ENCODE data around the gene ANO1. TPM values are rescaled to one million over a fixed set of nuclear protein-coding genes. Genes with fewer than 3 reads are reported as not detected.

ANO1 gene
- total RNA-seq, 3 donors from 2014 or later (not counting 1 experiment from before 2014, with no cell fraction given), result not detected

DNA sequence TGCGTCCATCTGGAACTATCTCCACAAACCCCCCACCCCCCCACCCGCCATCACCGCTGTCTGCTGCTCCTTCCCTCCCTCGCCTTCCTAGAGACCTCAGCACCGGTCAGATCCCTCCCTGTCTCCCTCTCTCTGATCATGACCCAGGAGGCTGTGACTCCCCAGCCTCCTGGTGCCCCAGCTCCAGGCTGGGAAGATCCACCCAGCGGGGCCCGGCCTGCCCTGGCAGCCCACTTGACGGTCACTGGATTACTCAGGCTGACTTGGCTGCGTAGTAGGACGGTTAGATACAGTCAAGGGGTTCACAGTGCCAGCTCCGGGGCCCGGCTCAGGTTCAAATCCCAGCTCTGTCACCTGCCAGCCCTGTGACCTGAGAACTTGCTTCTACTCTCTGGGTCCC, 59.3 kb downstream of the ANO1 start:
- DNase-seq, result no peak
- TF ChIP-seq, protein P1, sequence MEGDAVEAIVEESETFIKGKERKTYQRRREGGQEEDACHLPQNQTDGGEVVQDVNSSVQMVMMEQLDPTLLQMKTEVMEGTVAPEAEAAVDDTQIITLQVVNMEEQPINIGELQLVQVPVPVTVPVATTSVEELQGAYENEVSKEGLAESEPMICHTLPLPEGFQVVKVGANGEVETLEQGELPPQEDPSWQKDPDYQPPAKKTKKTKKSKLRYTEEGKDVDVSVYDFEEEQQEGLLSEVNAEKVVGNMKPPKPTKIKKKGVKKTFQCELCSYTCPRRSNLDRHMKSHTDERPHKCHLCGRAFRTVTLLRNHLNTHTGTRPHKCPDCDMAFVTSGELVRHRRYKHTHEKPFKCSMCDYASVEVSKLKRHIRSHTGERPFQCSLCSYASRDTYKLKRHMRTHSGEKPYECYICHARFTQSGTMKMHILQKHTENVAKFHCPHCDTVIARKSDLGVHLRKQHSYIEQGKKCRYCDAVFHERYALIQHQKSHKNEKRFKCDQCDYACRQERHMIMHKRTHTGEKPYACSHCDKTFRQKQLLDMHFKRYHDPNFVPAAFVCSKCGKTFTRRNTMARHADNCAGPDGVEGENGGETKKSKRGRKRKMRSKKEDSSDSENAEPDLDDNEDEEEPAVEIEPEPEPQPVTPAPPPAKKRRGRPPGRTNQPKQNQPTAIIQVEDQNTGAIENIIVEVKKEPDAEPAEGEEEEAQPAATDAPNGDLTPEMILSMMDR (IDR thresholded peaks at IDR 0.05), result no peak
- Mint-ChIP-seq H3K9me3 (no peaks in the 10 kb centered on the region), H3K27ac (no peak overlapping the region), H3K36me3 (no peaks in the 10 kb centered on the region), H3K4me3 (no peak overlapping the region), H3K27me3 (ENCODE audit: low read depth in 2 of 2) (peaks cover 15 to 26% of the 10 kb centered on the region in 2 donors), H3K4me1 (no peaks in the 10 kb centered on the region)
- ATAC-seq, result no peak
- Histone ChIP-seq H3K4me3 (ENCODE audit: low read length) (no peak overlapping the region), H3K27ac (ENCODE audit: low read length) (no peak overlapping the region), H3K4me1 (ENCODE audit: control insufficient read depth, insufficient read depth, low read length) (no peaks in the 10 kb centered on the region), H3K36me3 (ENCODE audit: control insufficient read depth, insufficient read depth, low read length) (no peaks in the 10 kb centered on the region), H3K9me3 (ENCODE audit: control insufficient read depth, insufficient read depth, low read length) (no peaks in the 10 kb centered on the region), H3K27me3 (ENCODE audit: control insufficient read depth, insufficient read depth, low read length) (peaks cover 5% of the 10 kb centered on the region)
- WGBS (ENCODE audit: insufficient coverage), result 91% methylated on average over 10 of the region's 12 CpGs
- intact Hi-C loops (cut with micrococcal nuclease), result no loop called here

- 91% methylated on average over 9 of the region's 9 CpGs for WGBS (ENCODE audit: insufficient coverage)
- TF ChIP-seq, protein P1 (IDR thresholded peaks at IDR 0.05), result no peak
- Mint-ChIP-seq H3K36me3 (no peaks in the 10 kb centered on the region), H3K4me3 (no peak overlapping the region), H3K27me3 (ENCODE audit: low read depth in 2 of 2) (peaks cover 21 to 34% of the 10 kb centered on the region in 2 donors), H3K9me3 (no peaks in the 10 kb centered on the region), H3K27ac (no peak overlapping the region), H3K4me1 (no peaks in the 10 kb centered on the region)
- no peak overlapping the region for H3K27ac ChIP-seq (ENCODE audit: low read length)
- intact Hi-C loops (cut with micrococcal nuclease), result no loop called here
- no peaks in the 10 kb centered on the region for H3K36me3 ChIP-seq (ENCODE audit: control insufficient read depth, insufficient read depth, low read length)
- H3K4me3 ChIP-seq (ENCODE audit: low read length), result no peak overlapping the region
- peaks cover 5% of the 10 kb centered on the region for H3K27me3 ChIP-seq (ENCODE audit: control insufficient read depth, insufficient read depth, low read length)
- no peaks in the 10 kb centered on the region for H3K9me3 ChIP-seq (ENCODE audit: control insufficient read depth, insufficient read depth, low read length)
- ATAC-seq, result no peak
- DNase-seq, result no peak
- H3K4me1 ChIP-seq (ENCODE audit: control insufficient read depth, insufficient read depth, low read length), result no peaks in the 10 kb centered on the region
Observed at GRCh38 chr11:70138403-70138802, 60.3 kb downstream of the ANO1 start.

DNA sequence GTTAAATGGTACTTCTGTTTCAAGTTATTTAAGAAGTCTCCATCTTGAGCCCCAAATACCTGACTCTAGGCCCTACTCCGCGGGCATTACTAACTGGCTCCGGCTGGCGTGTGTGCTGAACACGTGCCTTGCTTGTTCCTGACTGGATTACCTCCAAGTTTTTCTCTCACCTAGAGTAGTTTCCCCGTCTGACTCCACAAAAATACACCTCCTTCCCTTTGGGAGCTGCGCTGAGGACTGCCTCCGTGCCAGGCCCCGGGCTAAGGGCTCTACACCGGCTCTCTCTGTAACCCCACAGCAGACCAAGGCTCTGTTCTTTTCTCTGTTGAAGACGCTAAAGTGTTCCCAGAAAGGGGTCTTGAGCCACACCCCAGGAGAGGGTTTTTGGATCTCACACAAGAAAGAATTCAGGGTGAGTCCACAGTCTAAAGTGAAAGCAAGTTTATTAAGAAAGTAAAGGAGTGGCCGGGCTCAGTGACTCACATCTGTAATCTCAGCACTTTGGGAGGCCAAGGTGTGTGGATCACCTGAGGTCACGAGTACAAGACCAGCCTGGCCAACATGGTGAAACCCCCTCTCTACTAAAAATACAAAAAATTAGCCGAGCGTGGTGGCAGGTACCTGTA, 61.8 kb downstream of the ANO1 start:
- WGBS (ENCODE audit: insufficient coverage), result 83% methylated on average over 14 of the region's 15 CpGs
- no peak for DNase-seq
- H3K4me3 Mint-ChIP-seq, result no peak overlapping the region
- no peaks in the 10 kb centered on the region for H3K9me3 ChIP-seq (ENCODE audit: control insufficient read depth, insufficient read depth, low read length)
- H3K4me1 ChIP-seq (ENCODE audit: control insufficient read depth, insufficient read depth, low read length), result no peaks in the 10 kb centered on the region
- no peaks in the 10 kb centered on the region for H3K4me1 Mint-ChIP-seq
- no peak overlapping the region for H3K27ac ChIP-seq (ENCODE audit: low read length)
- H3K27me3 ChIP-seq (ENCODE audit: control insufficient read depth, insufficient read depth, low read length), result peaks cover 5% of the 10 kb centered on the region
- intact Hi-C loops (cut with micrococcal nuclease), result no loop called here
- TF ChIP-seq, protein P1 (IDR thresholded peaks at IDR 0.05), result no peak
- H3K36me3 Mint-ChIP-seq, result no peaks in the 10 kb centered on the region
- ATAC-seq, result no peak
- H3K27me3 Mint-ChIP-seq (ENCODE audit: low read depth in 2 of 2), result peaks cover 25 to 39% of the 10 kb centered on the region in 2 donors
- no peaks in the 10 kb centered on the region for H3K9me3 Mint-ChIP-seq
- no peak overlapping the region for H3K27ac Mint-ChIP-seq
- no peak overlapping the region for H3K4me3 ChIP-seq (ENCODE audit: low read length)
- no peaks in the 10 kb centered on the region for H3K36me3 ChIP-seq (ENCODE audit: control insufficient read depth, insufficient read depth, low read length)
